SK-N-SH treated with all-trans-retinoic acid at 6 μM for 48 hours (cell line): Measurements from ENCODE around the gene DIAPH3.
A peak's percentile ranks its signal among the peaks of the same experiment; 100 is the strongest.

Experiments used
- ATAC-seq: fragments of 200-7000 bp; cut with Tn5 transposase; 3 replicates; pipeline ENCODE4 v1.9.1; 2020; ENCODE audit warnings: mild to moderate bottlenecking, moderate library complexity
- ARNTL ChIP-seq: fragments of 450-650 bp; formaldehyde crosslinking; IDR thresholded peaks from 2 replicates; pipeline ENCODE4 v1.5.0; 2020; ENCODE audit warnings: low read depth, mild to moderate bottlenecking, moderate library complexity, borderline replicate concordance
- CSDC2 ChIP-seq: fragments of 250-450 bp; sonication (Bioruptor Pico); IDR thresholded peaks from 2 replicates; pipeline ENCODE4 v1.5.0; 2020; ENCODE audit warnings: mild to moderate bottlenecking, moderate library complexity
- ESRRG ChIP-seq: fragments of 250-450 bp; sonication (Bioruptor Pico); IDR thresholded peaks from 2 replicates; pipeline ENCODE4 v1.6.1; 2021; ENCODE audit warnings: mild to moderate bottlenecking
- GLIS3 ChIP-seq: fragments of 250-450 bp; sonication (Bioruptor Pico); IDR thresholded peaks from 2 replicates; pipeline ENCODE4 v1.5.0; 2020; ENCODE audit warnings: mild to moderate bottlenecking, moderate library complexity
- ISL1 ChIP-seq: fragments of 250-450 bp; sonication (Bioruptor Pico); IDR thresholded peaks from 2 replicates; pipeline ENCODE4 v2.1.2; 2022; ENCODE audit warnings: mild to moderate bottlenecking, moderate library complexity
- OSR1 ChIP-seq: fragments of 250-450 bp; sonication (Bioruptor Pico); IDR thresholded peaks from 2 replicates; pipeline ENCODE4 v1.8.0; 2022; ENCODE audit warnings: moderate library complexity, mild to moderate bottlenecking, inconsistent platforms
- RARB ChIP-seq: fragments of 250-450 bp; sonication (Bioruptor Pico); IDR thresholded peaks from 2 replicates; pipeline ENCODE4 v1.8.0; 2021; ENCODE audit warnings: mild to moderate bottlenecking, moderate library complexity
- SNAI2 ChIP-seq: fragments of 250-450 bp; sonication (Bioruptor Pico); IDR thresholded peaks from 2 replicates; pipeline ENCODE4 v1.5.0; 2020; ENCODE audit warnings: mild to moderate bottlenecking, moderate library complexity
- ZNF565 ChIP-seq: fragments of 450-650 bp; formaldehyde crosslinking; conservative IDR thresholded peaks from 2 replicates; pipeline ENCODE4 v1.5.0; 2020; ENCODE audit warnings: low read depth, mild to moderate bottlenecking, moderate library complexity
- ZNF70 ChIP-seq: fragments of 450-650 bp; formaldehyde crosslinking; IDR thresholded peaks from 2 replicates; pipeline ENCODE4 v1.5.0; 2020; ENCODE audit warnings: mild to moderate bottlenecking, moderate library complexity
- TF ChIP-seq, protein P1 (sequence below): fragments of 250-450 bp; sonication (Bioruptor Pico); IDR thresholded peaks from 2 replicates; pipeline ENCODE4 v1.5.1; 2021; ENCODE audit warnings: mild to moderate bottlenecking, moderate library complexity
- TF ChIP-seq, protein P2 (sequence below): fragments of 250-450 bp; sonication (Bioruptor Pico); IDR thresholded peaks from 2 replicates; pipeline ENCODE4 v1.5.0; 2020; ENCODE audit warnings: mild to moderate bottlenecking, moderate library complexity
- TF ChIP-seq, protein P3 (sequence below): fragments of 250-450 bp; sonication (Bioruptor Pico); IDR thresholded peaks from 2 replicates; pipeline ENCODE4 v1.8.0; 2020; ENCODE audit warnings: mild to moderate bottlenecking, moderate library complexity, borderline replicate concordance
- TF ChIP-seq, protein P4 (sequence below): fragments of 250-450 bp; sonication (Bioruptor Pico); IDR thresholded peaks from 2 replicates; pipeline ENCODE4 v1.5.1; 2020; ENCODE audit warnings: low read depth, mild to moderate bottlenecking, moderate library complexity
- TF ChIP-seq, protein P5 (sequence below): fragments of 250-450 bp; sonication (Bioruptor Pico); IDR thresholded peaks from 2 replicates; pipeline ENCODE4 v1.8.0; 2021; ENCODE audit warnings: low read depth, mild to moderate bottlenecking, moderate library complexity, borderline replicate concordance

DIAPH3 gene

DNA sequence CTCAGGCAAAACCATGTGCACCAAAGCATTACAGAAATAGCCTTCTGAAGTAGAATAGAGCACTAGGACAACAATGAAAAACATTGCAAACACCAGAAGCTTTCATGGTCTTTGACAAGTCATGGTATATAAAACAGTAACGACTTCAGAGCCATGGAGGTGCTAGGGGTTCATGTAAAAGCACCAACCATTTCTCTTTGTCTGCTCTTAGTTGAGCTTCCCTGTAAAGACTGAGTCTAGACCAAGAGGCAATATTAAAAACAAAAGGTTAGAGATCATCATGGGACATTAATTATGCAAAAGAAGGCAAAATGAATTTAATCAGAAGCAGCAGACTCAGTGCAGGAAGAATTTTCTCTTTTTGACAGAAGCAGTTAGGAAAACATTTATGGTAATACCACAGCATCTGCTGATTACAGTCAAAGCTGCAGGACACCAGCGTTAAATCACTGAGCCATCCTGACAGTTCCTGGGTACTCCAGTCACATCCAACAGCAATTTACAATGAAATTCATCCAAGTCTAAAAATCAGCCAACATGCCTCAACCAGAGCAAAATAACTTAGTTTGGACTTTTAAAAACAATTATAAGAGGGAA is 476.8 kb downstream of the DIAPH3 start:
- peak; percentile 80 for ATAC-seq
- TF ChIP-seq, protein P1, sequence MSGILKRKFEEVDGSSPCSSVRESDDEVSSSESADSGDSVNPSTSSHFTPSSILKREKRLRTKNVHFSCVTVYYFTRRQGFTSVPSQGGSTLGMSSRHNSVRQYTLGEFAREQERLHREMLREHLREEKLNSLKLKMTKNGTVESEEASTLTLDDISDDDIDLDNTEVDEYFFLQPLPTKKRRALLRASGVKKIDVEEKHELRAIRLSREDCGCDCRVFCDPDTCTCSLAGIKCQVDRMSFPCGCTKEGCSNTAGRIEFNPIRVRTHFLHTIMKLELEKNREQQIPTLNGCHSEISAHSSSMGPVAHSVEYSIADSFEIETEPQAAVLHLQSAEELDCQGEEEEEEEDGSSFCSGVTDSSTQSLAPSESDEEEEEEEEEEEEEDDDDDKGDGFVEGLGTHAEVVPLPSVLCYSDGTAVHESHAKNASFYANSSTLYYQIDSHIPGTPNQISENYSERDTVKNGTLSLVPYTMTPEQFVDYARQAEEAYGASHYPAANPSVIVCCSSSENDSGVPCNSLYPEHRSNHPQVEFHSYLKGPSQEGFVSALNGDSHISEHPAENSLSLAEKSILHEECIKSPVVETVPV (CRISPR knock-in tag) = no peak
- peak; percentile 61 for TF ChIP-seq ISL1 (CRISPR knock-in tag)

DNA sequence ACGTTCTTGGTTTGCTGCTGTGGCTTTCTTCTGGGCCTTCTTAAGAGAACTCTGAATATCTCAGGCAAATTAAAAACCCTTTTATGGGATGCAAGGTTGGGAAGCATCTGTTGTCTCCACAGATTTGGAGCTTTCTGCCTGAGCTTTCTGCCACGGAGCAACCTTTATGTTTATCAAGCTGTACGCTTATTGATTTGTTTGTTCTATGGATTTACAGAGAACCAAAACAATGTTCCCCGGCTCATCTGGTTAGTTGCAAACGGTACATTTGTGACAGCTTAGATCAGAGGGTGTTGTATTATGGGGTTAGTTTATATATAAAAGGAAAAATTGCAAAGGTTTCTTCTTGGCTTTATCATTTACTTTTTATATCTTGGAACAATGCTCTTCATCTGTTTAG is 479.6 kb downstream of the DIAPH3 start:
- TF ChIP-seq ZNF565 (CRISPR knock-in tag) = no peak
- TF ChIP-seq RARB (CRISPR knock-in tag) = no peak
- no peak for TF ChIP-seq CSDC2 (CRISPR knock-in tag)
- TF ChIP-seq, protein P2, sequence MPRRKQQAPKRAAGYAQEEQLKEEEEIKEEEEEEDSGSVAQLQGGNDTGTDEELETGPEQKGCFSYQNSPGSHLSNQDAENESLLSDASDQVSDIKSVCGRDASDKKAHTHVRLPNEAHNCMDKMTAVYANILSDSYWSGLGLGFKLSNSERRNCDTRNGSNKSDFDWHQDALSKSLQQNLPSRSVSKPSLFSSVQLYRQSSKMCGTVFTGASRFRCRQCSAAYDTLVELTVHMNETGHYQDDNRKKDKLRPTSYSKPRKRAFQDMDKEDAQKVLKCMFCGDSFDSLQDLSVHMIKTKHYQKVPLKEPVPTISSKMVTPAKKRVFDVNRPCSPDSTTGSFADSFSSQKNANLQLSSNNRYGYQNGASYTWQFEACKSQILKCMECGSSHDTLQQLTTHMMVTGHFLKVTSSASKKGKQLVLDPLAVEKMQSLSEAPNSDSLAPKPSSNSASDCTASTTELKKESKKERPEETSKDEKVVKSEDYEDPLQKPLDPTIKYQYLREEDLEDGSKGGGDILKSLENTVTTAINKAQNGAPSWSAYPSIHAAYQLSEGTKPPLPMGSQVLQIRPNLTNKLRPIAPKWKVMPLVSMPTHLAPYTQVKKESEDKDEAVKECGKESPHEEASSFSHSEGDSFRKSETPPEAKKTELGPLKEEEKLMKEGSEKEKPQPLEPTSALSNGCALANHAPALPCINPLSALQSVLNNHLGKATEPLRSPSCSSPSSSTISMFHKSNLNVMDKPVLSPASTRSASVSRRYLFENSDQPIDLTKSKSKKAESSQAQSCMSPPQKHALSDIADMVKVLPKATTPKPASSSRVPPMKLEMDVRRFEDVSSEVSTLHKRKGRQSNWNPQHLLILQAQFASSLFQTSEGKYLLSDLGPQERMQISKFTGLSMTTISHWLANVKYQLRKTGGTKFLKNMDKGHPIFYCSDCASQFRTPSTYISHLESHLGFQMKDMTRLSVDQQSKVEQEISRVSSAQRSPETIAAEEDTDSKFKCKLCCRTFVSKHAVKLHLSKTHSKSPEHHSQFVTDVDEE (CRISPR knock-in tag) = no peak
- no peak for TF ChIP-seq SNAI2 (CRISPR knock-in tag)
- TF ChIP-seq, protein P3, sequence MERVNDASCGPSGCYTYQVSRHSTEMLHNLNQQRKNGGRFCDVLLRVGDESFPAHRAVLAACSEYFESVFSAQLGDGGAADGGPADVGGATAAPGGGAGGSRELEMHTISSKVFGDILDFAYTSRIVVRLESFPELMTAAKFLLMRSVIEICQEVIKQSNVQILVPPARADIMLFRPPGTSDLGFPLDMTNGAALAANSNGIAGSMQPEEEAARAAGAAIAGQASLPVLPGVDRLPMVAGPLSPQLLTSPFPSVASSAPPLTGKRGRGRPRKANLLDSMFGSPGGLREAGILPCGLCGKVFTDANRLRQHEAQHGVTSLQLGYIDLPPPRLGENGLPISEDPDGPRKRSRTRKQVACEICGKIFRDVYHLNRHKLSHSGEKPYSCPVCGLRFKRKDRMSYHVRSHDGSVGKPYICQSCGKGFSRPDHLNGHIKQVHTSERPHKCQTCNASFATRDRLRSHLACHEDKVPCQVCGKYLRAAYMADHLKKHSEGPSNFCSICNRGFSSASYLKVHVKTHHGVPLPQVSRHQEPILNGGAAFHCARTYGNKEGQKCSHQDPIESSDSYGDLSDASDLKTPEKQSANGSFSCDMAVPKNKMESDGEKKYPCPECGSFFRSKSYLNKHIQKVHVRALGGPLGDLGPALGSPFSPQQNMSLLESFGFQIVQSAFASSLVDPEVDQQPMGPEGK (CRISPR knock-in tag) = no peak
- TF ChIP-seq OSR1 (CRISPR knock-in tag) = no peak
- ATAC-seq = no peak

DNA sequence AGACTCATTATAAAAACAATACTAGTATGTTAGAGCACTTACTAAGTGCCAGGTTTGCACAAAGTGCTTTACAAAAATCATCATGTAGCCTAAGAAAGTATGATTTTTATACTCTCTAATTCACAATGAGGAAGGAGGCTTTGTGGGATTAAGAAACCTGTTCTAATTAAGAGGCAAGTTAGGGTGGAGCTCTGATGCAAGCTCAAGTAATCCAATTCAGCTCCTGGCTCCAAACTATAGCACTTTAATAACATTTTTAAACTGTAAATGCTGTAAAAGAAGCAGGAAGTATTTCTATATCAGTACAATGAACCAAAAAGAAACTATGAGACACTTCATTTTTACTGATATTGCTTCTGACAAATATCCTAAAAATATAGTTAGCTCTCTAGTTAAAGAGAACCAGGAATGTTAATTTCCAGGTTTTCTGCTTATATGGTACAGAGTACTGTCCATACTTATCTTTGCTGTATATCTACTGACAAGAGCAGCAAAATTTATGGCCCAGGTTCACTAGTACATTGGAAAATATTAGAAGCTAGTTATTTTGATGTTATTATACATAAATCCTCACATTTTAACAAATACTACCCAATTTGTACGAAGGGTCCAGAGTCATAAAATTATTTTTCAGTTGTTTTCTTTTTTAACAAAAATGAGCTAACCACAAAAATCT is 482.0 kb downstream of the DIAPH3 start:
- ATAC-seq = peak; percentile 33
- TF ChIP-seq, protein P4, sequence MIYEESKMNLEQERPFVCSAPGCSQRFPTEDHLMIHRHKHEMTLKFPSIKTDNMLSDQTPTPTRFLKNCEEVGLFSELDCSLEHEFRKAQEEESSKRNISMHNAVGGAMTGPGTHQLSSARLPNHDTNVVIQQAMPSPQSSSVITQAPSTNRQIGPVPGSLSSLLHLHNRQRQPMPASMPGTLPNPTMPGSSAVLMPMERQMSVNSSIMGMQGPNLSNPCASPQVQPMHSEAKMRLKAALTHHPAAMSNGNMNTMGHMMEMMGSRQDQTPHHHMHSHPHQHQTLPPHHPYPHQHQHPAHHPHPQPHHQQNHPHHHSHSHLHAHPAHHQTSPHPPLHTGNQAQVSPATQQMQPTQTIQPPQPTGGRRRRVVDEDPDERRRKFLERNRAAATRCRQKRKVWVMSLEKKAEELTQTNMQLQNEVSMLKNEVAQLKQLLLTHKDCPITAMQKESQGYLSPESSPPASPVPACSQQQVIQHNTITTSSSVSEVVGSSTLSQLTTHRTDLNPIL (CRISPR knock-in tag) = no peak
- TF ChIP-seq ESRRG (no peak), GLIS3 (no peak), ZNF70 (CRISPR knock-in tag) (no peak), SNAI2 (CRISPR knock-in tag) (no peak)
- TF ChIP-seq, protein P5, sequence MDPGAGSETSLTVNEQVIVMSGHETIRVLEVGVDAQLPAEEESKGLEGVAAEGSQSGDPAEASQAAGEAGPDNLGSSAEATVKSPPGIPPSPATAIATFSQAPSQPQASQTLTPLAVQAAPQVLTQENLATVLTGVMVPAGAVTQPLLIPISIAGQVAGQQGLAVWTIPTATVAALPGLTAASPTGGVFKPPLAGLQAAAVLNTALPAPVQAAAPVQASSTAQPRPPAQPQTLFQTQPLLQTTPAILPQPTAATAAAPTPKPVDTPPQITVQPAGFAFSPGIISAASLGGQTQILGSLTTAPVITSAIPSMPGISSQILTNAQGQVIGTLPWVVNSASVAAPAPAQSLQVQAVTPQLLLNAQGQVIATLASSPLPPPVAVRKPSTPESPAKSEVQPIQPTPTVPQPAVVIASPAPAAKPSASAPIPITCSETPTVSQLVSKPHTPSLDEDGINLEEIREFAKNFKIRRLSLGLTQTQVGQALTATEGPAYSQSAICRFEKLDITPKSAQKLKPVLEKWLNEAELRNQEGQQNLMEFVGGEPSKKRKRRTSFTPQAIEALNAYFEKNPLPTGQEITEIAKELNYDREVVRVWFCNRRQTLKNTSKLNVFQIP = no peak
- TF ChIP-seq, protein P3 (CRISPR knock-in tag) = no peak

DNA sequence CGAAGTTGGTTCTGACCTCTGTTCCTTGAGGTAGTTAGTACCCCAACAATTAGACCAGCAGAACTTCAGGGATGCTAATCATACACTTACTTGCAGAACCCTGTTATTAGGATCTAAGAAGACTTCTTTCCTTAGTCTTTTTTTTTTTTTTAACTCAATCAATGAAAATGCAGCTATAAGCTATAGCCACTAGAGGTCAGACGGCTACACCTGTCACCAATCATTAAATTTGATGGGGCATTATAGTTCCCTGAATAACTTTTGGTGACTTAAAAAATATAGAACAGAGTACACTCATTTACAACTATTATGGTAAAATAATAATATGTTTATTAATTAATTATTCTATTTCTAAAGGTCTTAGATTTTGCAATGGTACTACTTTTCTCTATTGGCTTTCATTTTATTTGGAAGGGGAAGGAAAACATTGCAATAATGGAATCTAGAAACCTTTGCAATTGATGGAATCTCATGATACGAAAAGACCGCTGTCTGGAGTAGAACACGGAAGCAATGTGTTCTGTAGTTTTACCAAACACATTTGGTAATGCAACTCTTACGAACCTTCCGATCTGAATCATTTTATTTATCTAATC is 483.2 kb downstream of the DIAPH3 start:
- ATAC-seq = no peak
- TF ChIP-seq ISL1 (CRISPR knock-in tag) (no peak), ARNTL (no peak), OSR1 (CRISPR knock-in tag) (no peak)
- TF ChIP-seq, protein P2 (CRISPR knock-in tag) = no peak
- TF ChIP-seq, protein P5 = no peak
- TF ChIP-seq, protein P4 (CRISPR knock-in tag) = no peak
